Erythroblast (primary cell): ENCODE measurements around the gene RNPEPL1.

Experiments used
- GATA1 ChIP-seq: IDR thresholded peaks from 2 replicates; pipeline ENCODE4 v1.6.1; 2011; ENCODE audit warnings: low read depth, mild to moderate bottlenecking, control low read depth, low read length, moderate library complexity
- POLR2A ChIP-seq: IDR thresholded peaks from 2 replicates; pipeline ENCODE4 v1.6.1; 2011; ENCODE audit warnings: mild to moderate bottlenecking, low read length

DNA sequence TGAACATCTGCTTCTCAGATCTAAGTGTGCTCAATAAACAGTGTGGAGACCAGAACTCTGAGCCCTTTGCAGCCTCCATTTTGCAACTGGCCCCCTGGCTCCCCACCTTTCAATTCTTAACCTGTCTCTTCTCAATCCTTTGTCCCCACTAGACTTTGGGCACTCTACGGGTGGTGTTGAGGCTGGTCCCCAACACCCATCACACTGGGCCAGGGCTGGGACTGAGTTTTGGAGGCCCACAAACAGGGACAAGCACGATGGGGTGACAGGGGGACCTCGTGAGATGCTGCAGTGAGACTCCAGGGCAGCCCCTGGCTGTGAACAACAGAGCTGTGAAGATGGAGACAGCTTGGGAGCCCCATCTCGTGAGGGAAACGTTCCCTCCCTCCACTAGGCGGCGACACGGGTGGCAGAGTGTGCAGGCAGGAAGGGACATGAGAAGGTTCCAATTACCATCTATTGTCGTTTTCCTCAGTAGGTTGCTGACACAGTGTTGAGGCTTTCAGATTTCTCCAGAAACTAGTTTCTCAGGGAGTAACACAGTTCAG lies 11.7 kb upstream of the RNPEPL1 start:
- TF ChIP-seq POLR2A (no peak), GATA1 (no peak)
